Ovary (tissue), 3 donors: ENCODE data around the gene TIMM13.

ENCODE experiments used
- CTCF ChIP-seq, 3 donors: fragments of 450-650 bp in 2 of 3; fragments of 200-600 bp in 1 of 3; IDR thresholded peaks; one replicate each; pipeline versions ENCODE4 v1.5.1 to v1.8.0; 2016 to 2022; ENCODE audit warnings: antibody characterized with exemption in 3 of 3, mild to moderate bottlenecking in 1 of 3
- EP300 ChIP-seq: sonication (generic); formaldehyde crosslinking; IDR thresholded peaks from one replicate; pipeline ENCODE4 v1.6.1; 2017; ENCODE audit warnings: antibody characterized with exemption
- donor health status: DM: no; HTN: no; CAD: no.

GRCh38 chr19:2424686-2425621 is 2.4 kb downstream of the TIMM13 start:
- TF ChIP-seq EP300 = no peak
- peak in 1 of 3 donors; percentile 22 for TF ChIP-seq CTCF (IDR thresholded peaks at IDR 0.05)
